DMS114 treated with DMSO at 0.1 percent for 48 hours (cell line): ENCODE results near the gene UTP25.

Experiments
- DNase-seq: peaks from one replicate; lab custom pipeline; 2025; ENCODE audit not compliant: unreplicated experiment; lab: John Stamatoyannopoulos, UW

UTP25 gene

DNA sequence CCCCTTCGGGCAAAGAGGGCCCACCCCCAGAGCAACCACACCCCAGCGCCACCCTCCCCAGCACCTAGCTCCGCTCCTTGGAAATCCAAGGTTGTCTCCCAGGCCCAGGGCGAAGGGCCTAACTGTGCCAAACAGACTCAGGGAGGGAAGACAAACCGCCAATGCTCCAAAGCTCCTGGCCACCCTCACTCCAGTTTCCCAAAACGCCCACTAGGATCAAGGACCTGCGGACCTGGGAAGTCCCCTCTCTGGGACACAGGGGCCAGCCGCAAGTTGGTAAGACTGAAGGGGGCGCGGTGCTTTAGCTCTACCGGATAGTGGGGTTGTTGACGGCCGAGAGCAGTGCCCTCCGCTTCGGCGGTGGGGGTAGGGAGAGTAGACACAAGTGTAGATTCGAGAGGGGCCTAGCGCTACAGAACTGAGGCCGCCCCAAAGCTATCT is 22.4 kb upstream of the UTP25 start:
- DNase-seq = no peak

DNA sequence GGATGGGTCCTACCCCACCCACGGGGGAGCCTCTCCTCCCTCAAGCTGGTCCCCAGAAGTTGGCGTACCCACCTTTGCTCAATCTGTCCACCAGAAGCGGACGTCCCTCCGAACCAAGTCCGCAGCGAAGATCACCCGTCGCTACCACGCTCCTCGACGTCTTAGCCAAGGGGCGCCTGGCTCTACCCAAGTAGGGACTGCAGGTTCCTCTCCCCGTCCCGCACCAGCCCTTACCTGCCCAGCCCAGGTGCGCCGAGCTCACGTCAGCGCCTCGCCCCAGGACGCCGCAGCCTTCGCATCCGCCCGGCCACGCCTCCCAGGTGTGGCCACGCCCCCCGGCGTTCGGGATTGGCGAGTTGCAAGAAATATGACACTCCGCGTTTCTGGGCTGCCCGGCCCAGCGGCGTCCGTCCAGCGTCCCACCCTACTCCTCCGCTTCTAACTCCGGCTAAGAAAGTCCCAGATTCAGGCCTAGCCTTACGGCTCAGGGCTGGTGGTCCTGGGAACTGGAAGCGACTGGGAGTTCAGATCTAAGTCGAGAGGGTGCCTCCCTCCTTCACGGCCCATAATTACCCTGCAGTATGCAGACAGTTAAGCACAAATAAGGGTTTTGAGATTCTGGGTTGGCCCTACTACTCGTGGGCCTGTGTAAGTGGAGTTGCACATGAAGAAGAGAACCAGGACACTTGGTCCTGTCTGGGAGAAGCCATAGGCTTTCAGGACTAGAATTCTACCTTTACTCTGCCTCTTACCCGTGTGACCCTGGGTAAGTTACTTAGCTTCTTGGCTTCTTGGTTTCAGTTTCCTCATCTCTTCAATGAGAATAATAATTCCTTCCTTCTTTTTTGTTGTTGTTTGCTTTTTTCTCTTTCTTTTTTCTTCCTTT is 21.7 kb upstream of the UTP25 start, which contains the start of gene IRF6:
IRF6 (minus strand) TSS at position 268 of the 886 bp plus-strand sequence. CDS start 4,729 bp downstream, outside the sequence.
- peak; percentile 49 for DNase-seq

DNA sequence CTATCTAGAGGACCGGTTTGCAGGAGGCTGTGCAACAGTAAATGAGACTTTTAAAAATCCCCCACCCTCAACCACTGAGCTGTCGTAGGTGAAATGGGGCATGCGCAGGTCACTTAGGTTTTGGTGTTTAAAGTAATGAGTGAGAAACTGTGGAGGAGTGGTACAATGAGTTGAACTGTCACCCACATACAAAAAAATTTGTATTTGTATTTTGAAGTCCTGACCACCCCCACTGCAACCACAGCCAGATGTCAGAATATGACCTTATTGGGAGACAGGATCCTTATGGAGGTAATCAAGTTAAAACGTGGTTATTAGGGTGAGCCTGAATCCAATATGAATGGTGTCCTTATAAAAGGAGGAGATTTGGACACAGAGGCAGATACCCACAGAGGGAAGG is 20.3 kb upstream of the UTP25 start:
- no peak for DNase-seq

DNA sequence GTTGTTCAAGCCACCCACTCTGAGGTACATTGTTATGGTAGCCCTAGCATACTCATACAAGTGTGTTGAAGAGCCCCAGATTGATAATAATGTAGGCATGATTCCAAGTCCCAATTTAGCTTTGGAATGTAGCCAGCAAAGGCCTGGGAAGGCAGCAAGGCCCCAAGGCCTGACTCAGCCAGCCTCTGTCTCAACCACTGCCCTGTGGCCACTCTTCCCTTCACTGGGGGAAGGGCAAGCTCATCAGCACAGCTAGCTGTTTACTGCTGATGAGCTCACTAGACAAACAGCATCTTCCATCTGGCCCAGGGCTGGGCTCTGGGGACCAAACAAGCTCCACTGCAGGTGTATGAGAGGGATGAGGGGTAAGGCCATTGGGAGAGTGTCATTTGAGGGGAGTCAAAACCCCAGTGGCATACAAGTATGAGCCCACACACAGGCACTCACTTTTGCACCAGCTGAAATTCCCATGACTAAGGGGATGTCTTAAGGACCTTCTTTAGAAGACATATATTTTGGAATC is 19.7 kb upstream of the UTP25 start:
- DNase-seq = no peak

DNA sequence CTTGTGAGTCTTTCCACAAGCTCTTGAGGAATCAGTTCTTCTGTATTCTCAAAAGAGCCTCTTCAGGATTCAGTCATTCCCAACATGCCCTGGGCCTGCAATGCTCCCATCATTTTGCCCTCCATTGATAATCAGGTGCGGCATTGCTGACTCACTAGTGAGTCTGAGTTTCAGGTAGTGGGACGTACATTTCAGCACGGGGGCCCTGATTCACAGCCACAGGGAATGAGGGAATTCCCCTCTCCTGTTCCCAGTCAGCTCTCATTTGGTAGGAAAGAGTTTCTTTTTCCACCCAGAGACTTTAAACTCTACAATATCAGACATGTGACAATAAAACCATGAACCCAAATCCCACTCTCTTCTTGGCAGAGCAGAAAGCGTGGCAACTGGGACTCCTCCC is 18.2 kb upstream of the UTP25 start:
- DNase-seq = no peak

DNA sequence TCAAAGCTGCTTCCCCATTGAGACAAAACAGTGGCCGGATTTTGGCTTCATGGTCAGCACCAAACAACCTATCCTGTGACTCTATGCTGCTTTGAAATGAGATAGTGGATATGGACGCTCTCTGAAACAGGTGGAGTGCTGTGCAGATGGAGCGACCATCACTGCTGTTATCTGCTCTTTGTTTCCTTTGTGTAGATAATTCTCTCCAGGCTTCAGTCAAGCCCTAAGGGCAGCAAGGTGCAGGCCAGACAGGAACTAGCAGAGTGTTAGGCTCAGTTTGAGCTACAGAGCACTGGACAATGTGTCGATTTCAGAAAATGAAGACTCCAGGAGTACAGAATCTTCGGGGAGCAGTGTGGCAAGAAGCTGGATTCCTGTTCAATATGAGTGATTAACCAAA is 17.0 kb upstream of the UTP25 start:
- no peak for DNase-seq

DNA sequence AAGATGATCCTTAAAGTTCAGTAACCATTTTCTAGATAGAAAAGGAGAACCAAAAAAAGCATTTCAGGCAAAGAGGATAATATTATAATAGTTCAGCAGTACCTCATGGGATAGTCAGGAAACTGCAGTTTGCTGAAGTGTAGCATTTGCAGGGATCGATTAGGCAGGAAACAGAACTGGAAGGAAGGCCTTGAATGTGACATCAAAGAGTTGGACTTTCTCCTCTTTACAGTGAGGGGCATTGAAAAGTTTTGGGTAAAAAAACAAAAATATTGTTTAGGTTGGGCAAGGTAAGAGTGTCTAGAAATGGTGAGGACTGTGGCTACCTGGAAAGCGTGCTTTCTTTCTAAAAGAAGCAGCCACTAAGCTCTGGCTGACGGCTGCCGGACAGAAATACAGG is 13.9 kb upstream of the UTP25 start:
- no peak for DNase-seq

DNA sequence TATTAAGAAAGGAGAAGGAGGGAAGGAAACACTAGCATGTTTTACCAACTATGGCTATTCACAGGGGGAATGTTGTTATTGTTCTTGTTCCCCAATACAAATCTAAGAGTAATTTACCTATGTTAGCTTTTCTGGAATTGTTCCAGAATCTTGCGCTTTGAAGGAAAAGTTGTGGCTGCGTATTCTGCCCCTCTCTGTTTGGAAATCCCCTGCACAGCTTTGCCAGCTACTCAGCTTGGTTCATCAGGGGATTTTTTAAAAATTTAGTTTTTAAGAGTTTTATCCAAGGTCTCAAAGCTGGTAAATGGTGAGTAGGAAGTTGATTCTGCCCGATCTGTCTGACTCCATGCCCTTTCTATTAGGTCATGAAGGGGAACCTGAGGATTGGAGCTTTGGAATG is 12.3 kb upstream of the UTP25 start:
- no peak for DNase-seq

DNA sequence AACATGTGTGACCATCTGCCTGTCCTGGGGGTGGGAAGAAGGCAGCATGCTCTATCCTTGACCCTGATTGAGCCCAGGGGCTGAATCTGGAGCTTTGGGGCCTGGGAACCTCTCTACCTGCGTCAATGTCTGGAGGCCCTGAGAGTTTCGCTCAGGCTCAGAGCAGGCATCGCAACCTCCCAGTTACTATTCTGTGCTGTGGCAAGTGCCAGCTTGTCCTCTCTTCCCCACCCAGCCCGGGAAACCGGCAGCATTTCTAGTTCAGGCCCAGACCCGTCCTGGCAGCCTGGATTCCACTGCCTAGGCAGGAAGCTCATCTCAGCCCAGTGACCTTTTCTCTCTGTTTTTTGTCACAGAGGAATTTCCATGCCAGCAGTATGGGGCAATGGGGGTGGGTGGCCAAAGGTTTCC is 11.8 kb upstream of the UTP25 start:
- DNase-seq = no peak

DNA sequence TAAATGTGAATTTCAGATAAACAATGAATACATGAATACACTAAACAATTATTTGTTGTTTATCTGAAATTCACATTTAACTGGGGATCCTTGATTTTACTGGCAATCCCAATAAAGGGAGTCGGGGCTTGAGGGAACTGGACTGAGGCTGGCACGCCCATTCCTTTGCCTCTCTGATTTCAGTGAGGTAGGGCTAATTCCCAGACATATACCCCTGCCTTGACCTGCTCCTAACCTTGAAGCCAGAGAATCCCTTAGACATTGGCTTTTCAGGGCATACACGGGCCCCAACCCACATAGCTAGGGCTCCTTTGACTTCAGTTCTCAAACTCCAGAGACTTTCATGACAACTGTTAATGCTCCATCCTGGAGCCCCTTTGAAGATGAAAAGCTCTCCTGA is 10.8 kb upstream of the UTP25 start:
- no peak for DNase-seq

DNA sequence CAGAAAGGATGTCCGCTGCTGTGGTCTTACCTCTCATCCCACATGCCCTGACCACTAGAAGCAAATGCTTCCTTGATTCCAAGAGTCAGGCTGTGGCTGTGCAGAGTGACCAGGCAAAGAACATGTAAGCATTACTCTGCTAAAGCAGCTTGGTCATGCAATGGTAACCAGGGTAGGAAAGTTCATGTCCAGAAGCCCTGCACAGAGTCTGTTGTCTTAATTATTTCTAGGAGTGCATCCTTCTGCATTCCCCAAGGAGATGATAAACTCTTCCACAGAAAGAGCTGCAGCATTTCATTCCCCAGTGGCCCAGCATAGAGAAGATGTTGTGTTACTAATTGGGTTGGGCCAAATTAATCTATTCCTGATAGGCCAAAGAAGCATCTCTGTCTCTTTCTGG is 10.1 kb upstream of the UTP25 start:
- DNase-seq = no peak

DNA sequence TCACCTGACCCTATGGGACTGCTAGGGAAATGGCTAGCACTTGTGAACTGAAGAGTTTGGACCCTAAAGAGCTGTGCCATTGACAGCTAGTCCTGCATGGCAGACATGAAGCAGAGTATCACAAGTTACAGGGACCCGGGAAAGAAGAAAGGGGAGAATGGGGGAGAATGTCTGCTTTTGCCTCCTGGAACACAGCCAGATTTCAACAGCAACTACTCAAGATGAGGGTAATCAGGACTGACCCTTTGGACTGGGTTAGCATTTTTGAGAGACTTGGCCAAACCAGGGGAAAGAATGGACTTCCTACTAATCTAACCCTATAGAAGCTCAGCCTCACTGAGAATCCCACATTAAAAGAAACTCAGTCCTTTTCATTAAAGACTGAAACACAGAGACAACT is 8.7 kb upstream of the UTP25 start:
- no peak for DNase-seq

DNA sequence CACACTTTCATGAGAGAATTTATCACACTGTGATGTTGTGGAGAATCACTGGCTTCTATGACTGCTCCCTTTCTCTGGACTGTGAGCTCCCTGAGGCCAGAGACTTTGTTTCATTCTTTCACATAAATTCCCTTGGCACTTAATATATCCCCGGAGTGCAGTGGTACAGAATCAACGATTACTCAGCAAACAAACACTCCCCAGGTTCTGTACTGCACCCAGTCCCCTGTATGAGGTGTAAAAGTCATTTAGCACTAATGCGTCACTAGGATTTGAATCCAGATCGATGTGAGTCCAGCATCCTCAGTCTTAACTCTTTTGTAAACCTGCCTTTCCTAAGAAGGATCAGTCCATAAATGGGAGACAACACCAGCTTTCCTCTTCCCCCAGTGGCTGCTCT is 6.8 kb upstream of the UTP25 start:
- DNase-seq = no peak

DNA sequence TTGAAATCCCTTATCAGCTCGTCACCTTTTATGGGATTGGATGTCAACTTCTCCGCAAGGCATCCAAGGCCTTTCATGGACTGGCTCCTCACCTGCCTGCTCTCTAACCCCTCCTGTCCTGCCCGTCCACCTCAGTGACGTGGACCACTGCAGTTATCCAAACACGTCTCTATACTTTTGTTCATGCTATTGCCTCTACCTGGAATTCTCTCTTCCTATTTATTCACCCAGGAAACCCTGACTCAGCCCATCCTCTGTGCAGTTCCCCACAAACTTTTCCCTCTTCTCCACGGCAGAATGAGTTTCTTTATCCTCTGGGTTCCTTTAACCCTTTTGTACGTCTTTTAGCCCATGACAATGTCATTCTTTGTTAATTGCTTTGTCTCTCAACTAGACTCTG is 5.1 kb upstream of the UTP25 start:
- DNase-seq = no peak

DNA sequence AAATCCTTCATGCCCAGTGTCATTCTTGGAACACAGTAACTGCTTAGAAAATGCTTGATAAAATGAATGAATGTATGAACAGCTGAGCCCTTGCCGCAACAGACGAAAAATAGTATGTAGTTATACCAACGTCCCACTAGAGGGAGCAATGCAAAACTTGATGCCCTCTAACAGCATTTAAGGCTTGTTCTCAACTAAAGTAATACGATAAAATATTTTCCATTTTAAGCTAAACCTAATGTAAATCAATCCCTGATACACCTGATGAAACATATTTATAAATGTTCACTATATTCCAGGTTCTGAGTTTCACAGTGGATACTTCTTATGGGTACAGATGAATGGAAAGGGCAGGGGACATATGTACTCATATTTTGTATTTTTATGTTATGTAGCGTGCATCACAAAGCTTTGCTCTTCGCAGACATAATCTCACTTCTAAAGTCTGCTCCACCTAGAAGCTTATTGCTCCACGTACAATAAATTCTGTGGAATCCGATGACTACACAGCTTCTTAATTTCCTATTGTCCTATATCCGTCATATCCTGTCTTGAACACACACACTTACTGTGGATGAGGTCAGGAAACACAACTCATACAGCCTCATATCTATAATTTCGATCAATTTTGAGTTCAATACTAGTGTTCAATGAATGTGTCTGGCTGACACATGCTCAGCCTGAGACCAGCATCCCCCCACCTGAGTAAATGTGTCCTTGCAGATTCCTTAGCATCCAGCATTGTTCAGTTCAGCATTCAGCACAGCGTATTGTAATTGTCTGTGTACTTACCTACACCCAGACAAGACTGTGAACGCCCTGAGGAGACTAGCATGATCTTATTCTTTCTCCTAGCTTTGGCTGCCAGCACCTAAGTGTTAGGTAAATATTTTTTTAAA is 4.4 kb upstream of the UTP25 start:
- peak; percentile 43 for DNase-seq

DNA sequence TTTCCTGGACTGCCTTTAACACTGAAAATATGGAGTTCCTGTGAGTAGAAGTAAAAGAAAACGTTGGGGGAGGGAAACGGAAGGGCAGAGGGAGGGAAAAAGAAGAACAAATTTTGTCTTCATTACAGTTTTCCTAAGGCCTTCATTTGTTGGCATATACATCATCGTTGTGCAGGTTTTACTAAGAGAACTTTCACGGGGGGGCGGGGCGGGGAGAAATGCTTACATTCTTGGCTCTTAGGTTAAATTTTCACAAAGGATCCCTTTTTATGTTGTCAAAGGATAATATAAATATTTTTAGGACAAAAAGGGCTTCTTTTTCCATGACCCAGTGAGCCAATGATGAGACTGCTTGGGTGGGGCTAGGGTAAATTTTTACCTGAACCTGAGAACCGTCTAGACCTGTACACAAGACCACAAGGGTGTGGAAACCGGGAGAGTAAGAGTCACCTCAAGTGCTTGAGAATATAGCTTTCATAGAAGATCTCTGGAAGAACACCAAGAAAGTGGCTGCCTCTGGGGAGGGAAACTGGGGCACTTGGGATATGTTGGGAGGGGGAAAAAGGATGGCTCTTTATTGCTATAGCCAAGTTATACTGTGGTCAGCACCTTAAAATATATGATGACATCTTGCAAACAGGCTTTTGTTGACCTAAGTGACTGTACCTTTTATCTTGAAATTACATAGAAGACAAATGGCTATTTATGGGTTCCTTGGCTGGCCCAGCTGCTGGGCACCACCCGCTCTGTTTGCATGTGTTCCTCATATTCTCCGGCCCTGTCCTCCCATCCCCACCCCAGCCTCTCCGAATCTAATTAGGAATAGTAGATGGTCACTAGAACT is 2.0 kb upstream of the UTP25 start:
- DNase-seq = no peak

DNA sequence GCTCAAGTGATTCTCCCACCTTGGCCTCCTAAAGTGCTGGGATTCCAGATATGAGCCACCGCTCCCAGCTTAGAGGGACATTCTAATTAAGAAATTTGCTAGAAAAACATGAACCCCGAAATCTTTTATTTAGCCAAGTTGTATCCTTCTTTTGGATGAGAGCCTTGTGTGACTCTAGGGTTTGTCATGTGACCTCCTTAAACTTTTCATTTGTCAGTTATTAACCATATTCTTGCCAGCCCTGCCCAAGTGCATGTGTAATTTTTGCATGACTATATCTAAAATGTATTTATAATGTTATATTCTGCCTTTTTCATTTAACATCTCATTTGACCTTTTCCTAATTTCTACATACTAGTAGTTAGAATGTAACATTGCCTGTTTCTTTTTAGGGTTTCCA is 1.9 kb downstream of the UTP25 start:
- no peak for DNase-seq

DNA sequence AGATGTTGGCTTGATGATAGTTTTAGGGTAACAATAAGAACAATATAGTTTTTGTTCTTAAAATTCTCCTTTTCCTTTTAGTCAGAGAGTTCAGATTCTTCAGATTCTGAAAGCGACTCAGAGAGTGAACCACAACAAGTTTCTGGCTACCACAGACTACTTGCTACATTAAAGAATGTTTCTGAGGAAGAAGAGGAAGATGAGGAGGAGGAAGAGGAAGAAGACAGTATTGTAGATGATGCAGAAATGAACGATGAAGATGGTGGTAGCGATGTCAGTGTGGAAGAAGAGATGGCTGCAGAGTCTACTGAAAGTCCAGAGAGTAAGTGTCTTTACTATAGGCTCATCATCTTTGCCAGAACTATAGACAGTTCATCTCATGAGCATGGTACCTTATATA is 3.0 kb downstream of the UTP25 start:
- no peak for DNase-seq

DNA sequence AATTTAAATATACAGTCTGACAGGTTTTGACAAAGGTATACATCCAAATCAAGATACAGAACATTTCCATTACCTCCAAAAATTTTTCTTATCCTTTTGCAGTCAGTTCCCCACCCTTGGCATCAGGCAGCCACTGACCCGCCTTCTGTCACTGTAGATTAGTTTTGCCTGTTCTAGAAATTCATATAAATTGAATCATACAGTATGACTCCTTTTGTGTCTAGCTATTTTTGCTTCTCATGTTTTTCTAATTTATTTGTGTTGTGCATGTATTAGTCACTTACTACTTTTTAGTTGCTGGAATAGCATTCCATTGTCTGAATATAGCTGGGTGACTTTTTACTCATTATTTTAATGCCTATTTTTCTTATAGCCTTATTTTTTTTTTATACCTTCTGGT is 3.8 kb downstream of the UTP25 start:
- no peak for DNase-seq

DNA sequence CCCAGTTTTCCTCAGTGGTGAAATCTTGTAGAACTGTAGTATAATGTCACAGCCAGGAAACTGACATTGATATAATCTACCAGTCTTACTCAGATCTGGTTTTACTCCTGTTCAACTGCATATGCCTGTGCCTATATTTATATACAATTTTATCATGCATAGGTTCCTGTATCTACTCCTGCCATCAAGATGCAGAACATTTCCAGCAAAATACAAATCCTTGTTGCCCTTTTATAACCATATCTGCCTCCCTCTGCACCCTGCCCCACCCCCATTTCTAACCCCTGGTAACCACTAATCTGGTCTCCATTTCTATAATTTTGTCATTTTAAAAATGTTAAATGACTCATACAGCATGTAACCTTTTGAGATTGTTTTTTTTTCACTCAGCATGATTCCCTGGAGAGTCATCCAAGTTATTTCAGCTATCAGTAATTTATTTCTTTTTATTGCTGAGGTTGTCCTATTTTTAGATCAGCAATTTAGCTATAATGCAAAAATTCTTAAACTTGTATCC is 8.1 kb downstream of the UTP25 start:
- no peak for DNase-seq

DNA sequence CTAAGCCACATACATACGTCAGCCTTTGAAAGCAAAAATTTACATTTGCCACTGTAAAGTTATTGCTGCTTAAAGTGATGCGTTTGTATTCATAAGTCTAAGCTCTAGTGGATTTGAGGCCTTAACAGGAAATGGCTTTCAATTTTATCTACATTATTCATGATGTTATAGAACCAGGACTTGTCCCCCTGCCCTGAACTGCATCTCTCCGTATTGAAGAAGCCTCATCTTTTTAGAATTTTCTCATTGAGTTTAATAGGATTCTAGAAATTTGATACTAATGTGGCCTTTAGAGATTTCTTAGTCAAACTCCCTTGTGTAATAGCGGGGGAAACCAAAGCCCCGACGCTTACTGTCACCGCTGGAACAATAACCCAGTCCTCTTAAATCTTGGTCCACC is 9.9 kb downstream of the UTP25 start:
- no peak for DNase-seq
